ENCODE data around the gene GOPC.

The GOPC gene

DNA sequence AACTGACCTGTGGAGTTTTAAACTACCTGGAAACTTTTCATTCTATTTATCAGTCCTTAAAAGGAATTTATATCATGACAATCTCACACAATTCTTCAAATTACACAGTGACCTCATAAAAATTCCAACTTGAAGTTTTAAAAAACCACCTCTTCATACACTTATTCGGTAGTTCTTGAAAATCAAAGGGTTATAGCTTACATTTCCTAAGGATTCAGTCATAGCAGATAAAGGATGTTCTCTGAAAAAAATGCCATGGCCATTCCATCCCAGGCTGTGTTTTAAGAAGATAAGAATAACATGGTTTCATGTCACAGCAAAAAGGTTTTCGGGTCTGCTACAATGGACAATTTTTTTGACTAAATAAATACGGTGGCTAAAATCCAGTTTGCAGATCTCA is 41.2 kb downstream of the GOPC start:
- H3K9ac ChIP-seq (ENCODE audit: low read length) = no peak overlapping the region
- H3K27ac ChIP-seq (ENCODE audit: low read depth, low read length) = no peak overlapping the region
- no peaks in the 10 kb centered on the region for H3K27me3 ChIP-seq (ENCODE audit: control insufficient read depth, insufficient read depth, low read length)
- H3K9me3 ChIP-seq (ENCODE audit: control insufficient read depth, insufficient read depth, low read depth, low read length) = no peaks in the 10 kb centered on the region
- H3K4me1 ChIP-seq (ENCODE audit: control insufficient read depth, insufficient read depth, low read length) = no peaks in the 10 kb centered on the region
- peaks cover 28% of the 10 kb centered on the region for H3K36me3 ChIP-seq (ENCODE audit: control insufficient read depth, insufficient read depth, low read length)
- H3K4me3 ChIP-seq (ENCODE audit: low read depth, low read length) = no peak overlapping the region

DNA sequence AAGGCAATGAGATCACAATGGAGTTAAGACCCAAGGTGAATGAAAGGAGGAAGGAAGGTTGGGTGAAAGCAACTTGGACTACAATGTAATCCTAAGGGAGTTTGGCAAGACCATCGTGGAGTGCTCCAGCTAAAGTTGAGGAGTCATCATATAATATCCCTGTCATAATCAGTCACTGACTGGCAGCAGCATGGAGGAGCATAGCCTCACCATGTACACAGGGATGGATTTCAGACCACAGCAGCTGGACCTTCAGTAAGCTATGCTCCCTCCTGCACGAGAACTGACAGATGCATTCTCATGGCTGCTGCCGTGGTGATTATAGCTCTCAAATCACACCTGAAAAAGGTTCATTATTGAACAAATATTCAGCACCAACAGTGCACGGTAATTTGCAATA is 43.0 kb downstream of the GOPC start:
- H3K27me3 ChIP-seq (ENCODE audit: control insufficient read depth, insufficient read depth, low read length) = no peaks in the 10 kb centered on the region
- H3K27ac ChIP-seq (ENCODE audit: low read depth, low read length) = no peak overlapping the region
- no peak overlapping the region for H3K4me3 ChIP-seq (ENCODE audit: low read depth, low read length)
- no peak overlapping the region for H3K9ac ChIP-seq (ENCODE audit: low read length)
- H3K4me1 ChIP-seq (ENCODE audit: control insufficient read depth, insufficient read depth, low read length) = peaks cover 4% of the 10 kb centered on the region; the same call in 1 of the 2 replicates
- H3K36me3 ChIP-seq (ENCODE audit: control insufficient read depth, insufficient read depth, low read length) = peaks cover 12% of the 10 kb centered on the region
- H3K9me3 ChIP-seq (ENCODE audit: control insufficient read depth, insufficient read depth, low read depth, low read length) = no peaks in the 10 kb centered on the region

DNA sequence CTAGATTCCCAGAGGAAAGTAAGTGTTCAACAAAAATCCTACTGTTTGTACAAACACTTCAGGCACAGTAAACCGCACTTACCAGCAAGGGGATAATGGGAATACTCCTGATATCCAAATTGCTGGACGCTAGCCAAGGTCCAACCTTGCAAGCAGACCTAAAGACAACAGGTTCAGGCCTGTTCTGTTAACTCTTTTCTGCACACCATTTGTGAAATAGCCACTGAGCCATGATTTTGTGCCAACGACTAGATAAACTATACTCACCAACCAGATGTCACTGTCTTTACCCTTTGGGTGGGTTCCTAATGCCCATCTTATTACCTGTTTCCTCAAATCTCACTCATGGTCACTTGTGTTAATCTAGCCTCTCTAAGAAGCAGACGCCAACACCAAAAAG is 43.5 kb downstream of the GOPC start:
- Histone ChIP-seq H3K4me3 (ENCODE audit: low read depth, low read length) (no peak overlapping the region), H3K9me3 (ENCODE audit: control insufficient read depth, insufficient read depth, low read depth, low read length) (no peaks in the 10 kb centered on the region), H3K27ac (ENCODE audit: low read depth, low read length) (no peak overlapping the region), H3K4me1 (ENCODE audit: control insufficient read depth, insufficient read depth, low read length) (peaks cover 5% of the 10 kb centered on the region; the same call in 1 of the 2 replicates), H3K27me3 (ENCODE audit: control insufficient read depth, insufficient read depth, low read length) (no peaks in the 10 kb centered on the region), H3K36me3 (ENCODE audit: control insufficient read depth, insufficient read depth, low read length) (peaks cover 12% of the 10 kb centered on the region), H3K9ac (ENCODE audit: low read length) (no peak overlapping the region)

DNA sequence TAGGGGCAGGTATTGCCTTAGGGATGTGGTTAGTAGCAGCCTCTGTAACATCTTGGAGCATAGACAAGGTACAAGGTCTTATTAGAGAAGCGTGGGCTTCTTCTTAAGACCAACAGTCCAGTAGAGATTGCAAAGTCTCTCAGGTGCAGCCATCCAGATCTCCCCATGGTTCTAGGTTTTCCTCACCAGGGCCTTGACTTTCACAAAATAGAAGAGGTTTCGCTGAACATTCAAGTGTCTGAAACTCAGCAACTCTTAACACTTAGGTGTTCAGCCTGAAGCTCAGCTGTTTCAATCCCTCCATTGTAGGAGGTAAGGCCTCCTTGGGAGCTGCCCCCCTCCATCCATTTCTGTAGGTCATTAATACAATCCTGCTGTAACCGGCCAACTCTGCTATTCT is 44.4 kb downstream of the GOPC start:
- Histone ChIP-seq H3K4me1 (ENCODE audit: control insufficient read depth, insufficient read depth, low read length) (peaks cover 14% of the 10 kb centered on the region; the same call in 1 of the 2 replicates), H3K9ac (ENCODE audit: low read length) (no peak overlapping the region), H3K36me3 (ENCODE audit: control insufficient read depth, insufficient read depth, low read length) (peaks cover 9% of the 10 kb centered on the region), H3K9me3 (ENCODE audit: control insufficient read depth, insufficient read depth, low read depth, low read length) (no peaks in the 10 kb centered on the region), H3K4me3 (ENCODE audit: low read depth, low read length) (no peak overlapping the region), H3K27ac (ENCODE audit: low read depth, low read length) (no peak overlapping the region), H3K27me3 (ENCODE audit: control insufficient read depth, insufficient read depth, low read length) (no peaks in the 10 kb centered on the region)

- Histone ChIP-seq H3K27ac (ENCODE audit: low read depth, low read length) (no peak overlapping the region), H3K4me1 (ENCODE audit: control insufficient read depth, insufficient read depth, low read length) (peaks cover 16% of the 10 kb centered on the region; the same call in 1 of the 2 replicates), H3K36me3 (ENCODE audit: control insufficient read depth, insufficient read depth, low read length) (0 out of 2 replicates have a peak, but pooled peaks cover 4% of the 10 kb centered on the region), H3K9ac (ENCODE audit: low read length) (no peak overlapping the region), H3K27me3 (ENCODE audit: control insufficient read depth, insufficient read depth, low read length) (no peaks in the 10 kb centered on the region), H3K4me3 (ENCODE audit: low read depth, low read length) (no peak overlapping the region), H3K9me3 (ENCODE audit: control insufficient read depth, insufficient read depth, low read depth, low read length) (no peaks in the 10 kb centered on the region)
These were observed 46.3 kb downstream of the GOPC start for GRCh38 chr6:117555882-117556498.

- peaks cover 17% of the 10 kb centered on the region for H3K4me1 ChIP-seq (ENCODE audit: control insufficient read depth, insufficient read depth, low read length)
- H3K36me3 ChIP-seq (ENCODE audit: control insufficient read depth, insufficient read depth, low read length) = no peaks in the 10 kb centered on the region
- no peaks in the 10 kb centered on the region for H3K27me3 ChIP-seq (ENCODE audit: control insufficient read depth, insufficient read depth, low read length)
- no peaks in the 10 kb centered on the region for H3K9me3 ChIP-seq (ENCODE audit: control insufficient read depth, insufficient read depth, low read depth, low read length)
- no peak overlapping the region for H3K9ac ChIP-seq (ENCODE audit: low read length)
- H3K27ac ChIP-seq (ENCODE audit: low read depth, low read length) = no peak overlapping the region
- no peak overlapping the region for H3K4me3 ChIP-seq (ENCODE audit: low read depth, low read length)
These were observed 47.0 kb downstream of the GOPC start for GRCh38 chr6:117555262-117555849.

GRCh38 chr6:117553142-117553541 is 49.2 kb downstream of the GOPC start:
- Histone ChIP-seq H3K27me3 (ENCODE audit: control insufficient read depth, insufficient read depth, low read length) (no peaks in the 10 kb centered on the region), H3K27ac (ENCODE audit: low read depth, low read length) (no peak overlapping the region; the same call in 1 of the 2 replicates), H3K9ac (ENCODE audit: low read length) (no peak overlapping the region), H3K4me3 (ENCODE audit: low read depth, low read length) (no peak overlapping the region), H3K9me3 (ENCODE audit: control insufficient read depth, insufficient read depth, low read depth, low read length) (no peaks in the 10 kb centered on the region), H3K4me1 (ENCODE audit: control insufficient read depth, insufficient read depth, low read length) (peaks cover 39% of the 10 kb centered on the region), H3K36me3 (ENCODE audit: control insufficient read depth, insufficient read depth, low read length) (no peaks in the 10 kb centered on the region)

DNA sequence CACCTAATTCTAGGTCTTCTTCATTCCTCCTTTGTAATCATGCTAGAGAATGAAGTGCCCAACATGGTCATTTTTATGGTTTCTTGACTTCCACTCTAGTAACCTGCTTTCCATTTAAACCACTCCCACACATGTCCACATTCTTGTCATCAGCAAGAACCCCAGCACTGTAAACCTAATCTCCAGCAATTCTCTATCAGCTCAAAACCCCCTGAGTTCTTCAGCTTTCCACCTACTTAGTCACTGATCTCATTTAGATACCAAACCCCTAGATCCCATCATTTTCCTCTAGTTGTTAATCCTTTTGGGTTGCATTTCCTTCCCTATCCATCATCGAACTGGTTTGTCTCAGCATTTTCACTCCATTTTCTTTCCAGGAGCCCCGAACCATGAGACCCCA is 49.7 kb downstream of the GOPC start:
- Histone ChIP-seq H3K4me3 (ENCODE audit: low read depth, low read length) (no peak overlapping the region), H3K4me1 (ENCODE audit: control insufficient read depth, insufficient read depth, low read length) (peaks cover 41% of the 10 kb centered on the region), H3K27ac (ENCODE audit: low read depth, low read length) (no peak overlapping the region), H3K36me3 (ENCODE audit: control insufficient read depth, insufficient read depth, low read length) (no peaks in the 10 kb centered on the region), H3K27me3 (ENCODE audit: control insufficient read depth, insufficient read depth, low read length) (no peaks in the 10 kb centered on the region), H3K9ac (ENCODE audit: low read length) (no peak overlapping the region), H3K9me3 (ENCODE audit: control insufficient read depth, insufficient read depth, low read depth, low read length) (no peaks in the 10 kb centered on the region)

- H3K36me3 ChIP-seq (ENCODE audit: control insufficient read depth, insufficient read depth, low read length) = 0 out of 2 replicates have a peak, but pooled peaks cover 4% of the 10 kb centered on the region
- no peak overlapping the region for H3K4me3 ChIP-seq (ENCODE audit: low read depth, low read length)
- no peaks in the 10 kb centered on the region for H3K9me3 ChIP-seq (ENCODE audit: control insufficient read depth, insufficient read depth, low read depth, low read length)
- H3K9ac ChIP-seq (ENCODE audit: low read length) = no peak overlapping the region
- H3K27me3 ChIP-seq (ENCODE audit: control insufficient read depth, insufficient read depth, low read length) = no peaks in the 10 kb centered on the region
- H3K27ac ChIP-seq (ENCODE audit: low read depth, low read length) = no peak overlapping the region
- H3K4me1 ChIP-seq (ENCODE audit: control insufficient read depth, insufficient read depth, low read length) = peaks cover 43% of the 10 kb centered on the region
These were observed 51.6 kb downstream of the GOPC start for GRCh38 chr6:117550618-117551242.

DNA sequence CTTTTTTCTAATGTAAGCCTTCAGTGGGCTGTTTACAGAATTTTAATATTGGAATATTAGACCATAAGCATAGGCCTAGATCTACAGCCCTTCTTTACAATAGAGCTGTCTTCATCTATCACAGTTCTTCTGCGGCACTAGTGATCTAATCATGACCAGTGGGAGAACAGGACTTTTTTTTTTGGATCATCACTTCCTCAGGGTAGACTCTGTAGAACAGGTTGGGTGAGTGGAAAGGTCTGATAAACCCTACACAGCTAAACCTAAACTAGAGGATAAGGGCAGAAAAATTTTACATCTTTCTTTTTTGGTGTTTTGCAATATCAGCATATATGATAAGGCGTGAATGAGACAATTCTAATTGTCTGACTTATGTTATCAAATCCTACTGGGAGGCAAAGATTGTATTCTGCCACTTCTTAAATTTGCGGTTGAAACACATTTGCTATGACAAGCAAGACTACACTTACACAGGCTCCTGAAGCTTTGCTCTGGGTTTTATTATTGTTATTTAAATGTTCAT is 52.2 kb downstream of the GOPC start:
- Histone ChIP-seq H3K9me3 (ENCODE audit: control insufficient read depth, insufficient read depth, low read depth, low read length) (no peaks in the 10 kb centered on the region), H3K9ac (ENCODE audit: low read length) (no peak overlapping the region), H3K4me1 (ENCODE audit: control insufficient read depth, insufficient read depth, low read length) (peaks cover 40% of the 10 kb centered on the region), H3K4me3 (ENCODE audit: low read depth, low read length) (no peak overlapping the region), H3K36me3 (ENCODE audit: control insufficient read depth, insufficient read depth, low read length) (peaks cover 7% of the 10 kb centered on the region), H3K27me3 (ENCODE audit: control insufficient read depth, insufficient read depth, low read length) (no peaks in the 10 kb centered on the region), H3K27ac (ENCODE audit: low read depth, low read length) (no peak overlapping the region)

DNA sequence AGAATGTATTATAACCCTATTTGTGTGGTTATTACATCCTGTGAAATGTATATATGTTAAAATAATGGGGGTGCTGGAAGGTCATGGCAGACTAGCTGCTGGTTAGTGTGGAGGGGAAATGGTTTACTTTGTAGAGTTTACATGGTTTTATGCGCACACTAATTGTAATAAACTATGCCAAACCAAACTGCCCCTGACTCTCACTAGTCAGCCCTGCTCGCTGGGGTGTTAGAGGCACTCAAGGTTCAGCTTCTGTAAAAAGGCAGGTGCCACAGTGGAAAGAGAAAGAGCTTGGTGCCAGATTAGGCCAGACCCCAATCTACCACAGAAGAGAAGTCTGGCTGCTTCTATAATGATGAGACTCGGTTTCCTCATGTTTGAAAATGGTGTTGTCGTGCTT is 52.7 kb downstream of the GOPC start:
- Histone ChIP-seq H3K9ac (ENCODE audit: low read length) (no peak overlapping the region), H3K4me1 (ENCODE audit: control insufficient read depth, insufficient read depth, low read length) (peaks cover 40% of the 10 kb centered on the region), H3K27ac (ENCODE audit: low read depth, low read length) (no peak overlapping the region), H3K9me3 (ENCODE audit: control insufficient read depth, insufficient read depth, low read depth, low read length) (no peaks in the 10 kb centered on the region), H3K4me3 (ENCODE audit: low read depth, low read length) (no peak overlapping the region), H3K36me3 (ENCODE audit: control insufficient read depth, insufficient read depth, low read length) (peaks cover 9% of the 10 kb centered on the region), H3K27me3 (ENCODE audit: control insufficient read depth, insufficient read depth, low read length) (no peaks in the 10 kb centered on the region)
